Measurements from ENCODE around the gene EPHB6.

- TF ChIP-seq CTCF (IDR thresholded peaks at IDR 0.05): no peak
- TF ChIP-seq POLR2A (IDR thresholded peaks at IDR 0.05): no peak
Observed at GRCh38 chr7:142819530-142819929, 35.3 kb upstream of the EPHB6 start.
